ENCODE measurements around the gene HSPA1B.
"Not testable (repeated sequence)": the region's sequence is repeated elsewhere in the genome, so short reads cannot be mapped to it uniquely, and the experiment has no call there.

HSPA1B gene

GRCh38 chr6:31827286-31828079 is at the start of gene HSPA1B:
Gene HSPA1B, plus strand, starts transcription at chr6:31827738. Its CDS starts 213 bp downstream, at chr6:31827951.
- DNase-seq (ENCODE audit: low read depth): peak; percentile 100

DNA sequence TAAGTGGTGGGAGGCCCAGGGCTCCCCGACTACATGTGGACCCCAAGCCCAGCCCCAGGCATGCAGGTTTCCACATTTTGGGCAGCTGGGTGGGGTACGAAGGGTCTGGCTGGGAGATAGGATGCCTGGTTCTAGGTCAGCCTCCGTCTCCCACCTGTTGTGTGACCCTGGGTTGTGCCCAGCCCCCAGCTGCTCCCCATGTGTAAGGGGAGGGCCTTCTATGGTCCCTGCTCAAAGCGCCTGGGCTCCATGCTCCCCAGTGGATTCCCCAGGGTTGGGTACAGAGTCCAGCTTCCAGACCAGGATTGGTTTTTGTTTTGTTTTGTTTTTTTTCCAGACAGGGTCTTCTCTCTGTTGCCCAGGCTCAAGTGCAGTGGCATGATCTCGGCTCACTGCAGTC is 49.3 kb upstream of the HSPA1B start:
- no peak for DNase-seq (ENCODE audit: low read depth)

DNA sequence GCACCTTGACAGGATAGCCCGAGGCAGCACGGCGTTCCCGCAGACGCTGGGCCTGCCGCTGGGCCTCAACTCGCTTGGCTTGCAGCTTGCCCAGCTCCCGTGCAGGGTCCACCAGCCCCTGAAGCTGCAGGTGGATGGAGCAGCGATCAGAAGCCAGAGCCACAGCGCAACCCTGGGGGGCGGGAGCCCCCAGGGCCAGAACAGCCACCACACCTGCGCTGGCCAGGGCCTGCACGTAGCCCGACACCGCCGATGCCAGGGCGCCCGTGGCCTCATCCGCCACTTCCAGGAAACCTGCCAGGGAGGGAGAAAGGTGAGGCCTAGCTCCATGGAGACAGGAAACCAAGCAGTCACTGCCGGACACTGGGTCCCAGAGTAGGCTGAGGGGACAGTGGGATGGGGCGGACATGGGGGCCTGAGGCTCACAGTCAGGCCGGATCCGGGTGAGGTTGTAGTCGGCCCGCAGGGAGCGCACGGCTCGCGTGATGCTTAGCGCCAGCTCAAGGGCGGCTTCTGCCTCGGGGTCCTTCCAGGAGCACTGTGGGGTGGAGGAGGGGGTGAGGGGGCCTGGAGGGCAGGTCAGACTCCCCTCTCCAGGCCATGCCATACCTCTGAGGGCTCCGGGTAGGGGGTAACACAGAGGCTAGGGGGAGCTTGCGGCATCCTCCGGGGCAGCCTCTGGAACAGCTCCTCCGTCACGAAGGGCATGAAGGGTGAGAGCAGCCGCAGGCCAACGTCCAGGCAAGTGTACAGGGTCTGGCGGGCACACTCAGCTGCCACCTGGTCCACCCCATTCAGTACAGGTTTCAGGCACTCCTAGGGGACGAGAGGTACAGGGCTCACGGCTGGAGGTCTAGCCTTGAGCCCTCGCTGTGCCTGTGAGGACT is 48.3 kb upstream of the HSPA1B start:
- DNase-seq (ENCODE audit: low read depth): no peak

DNA sequence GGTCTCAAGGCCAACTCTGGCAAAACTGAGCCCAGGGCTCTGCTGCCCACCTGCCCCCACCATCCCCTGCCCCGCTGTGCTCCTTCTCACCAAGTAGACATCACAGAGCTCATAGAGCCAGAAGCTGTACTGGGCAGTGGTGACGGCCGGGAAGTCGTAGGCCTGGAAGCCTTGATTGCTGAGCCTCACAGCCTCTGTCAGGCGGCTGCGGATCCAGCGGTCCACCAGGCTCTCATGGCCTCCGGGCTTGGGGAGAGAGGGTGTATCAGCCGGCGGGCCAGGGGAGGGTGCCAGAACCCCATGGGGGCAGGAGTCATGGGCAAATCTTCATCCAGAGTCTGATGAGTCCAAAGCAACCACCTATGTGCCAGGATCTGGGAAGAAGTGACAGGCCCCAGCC is 47.6 kb upstream of the HSPA1B start:
- DNase-seq (ENCODE audit: low read depth): no peak

- DNase-seq (ENCODE audit: low read depth): no peak
Observed at GRCh38 chr6:31780507-31781243, 46.9 kb upstream of the HSPA1B start.

- no peak for DNase-seq (ENCODE audit: low read depth)
Observed at GRCh38 chr6:31781244-31782125, 46.1 kb upstream of the HSPA1B start.

GRCh38 chr6:31782126-31782855 is 45.2 kb upstream of the HSPA1B start:
- DNase-seq (ENCODE audit: low read depth): no peak

GRCh38 chr6:31784098-31784925 is 43.2 kb upstream of the HSPA1B start:
- DNase-seq (ENCODE audit: low read depth): no peak

GRCh38 chr6:31785475-31785874 is 42.1 kb upstream of the HSPA1B start:
- DNase-seq (ENCODE audit: low read depth): no peak

GRCh38 chr6:31791324-31792089 is 36.0 kb upstream of the HSPA1B start:
- DNase-seq (ENCODE audit: low read depth): no peak

GRCh38 chr6:31792090-31792374 is 35.5 kb upstream of the HSPA1B start:
- no peak for DNase-seq (ENCODE audit: low read depth)

DNA sequence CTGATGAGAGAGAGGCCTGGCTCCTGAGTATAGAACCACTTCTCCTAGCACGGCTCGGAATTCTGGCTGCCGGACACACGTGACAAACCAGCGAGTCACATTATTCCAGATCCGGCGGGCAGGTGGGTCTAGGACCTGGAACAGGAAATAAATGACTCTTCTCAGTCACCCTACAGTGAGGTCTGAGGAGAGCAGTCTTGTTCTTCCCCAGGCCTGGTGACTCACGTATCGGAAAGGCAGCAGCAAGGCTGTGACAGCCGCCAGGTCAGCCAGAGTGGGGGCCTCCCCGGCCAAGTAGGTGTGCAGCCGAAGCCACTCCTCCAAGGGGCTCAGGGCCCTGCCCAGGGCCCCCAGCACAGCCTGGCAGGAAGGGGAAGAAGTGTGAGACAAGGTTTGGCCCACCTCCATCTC is 34.8 kb upstream of the HSPA1B start:
- no peak for DNase-seq (ENCODE audit: low read depth)

DNA sequence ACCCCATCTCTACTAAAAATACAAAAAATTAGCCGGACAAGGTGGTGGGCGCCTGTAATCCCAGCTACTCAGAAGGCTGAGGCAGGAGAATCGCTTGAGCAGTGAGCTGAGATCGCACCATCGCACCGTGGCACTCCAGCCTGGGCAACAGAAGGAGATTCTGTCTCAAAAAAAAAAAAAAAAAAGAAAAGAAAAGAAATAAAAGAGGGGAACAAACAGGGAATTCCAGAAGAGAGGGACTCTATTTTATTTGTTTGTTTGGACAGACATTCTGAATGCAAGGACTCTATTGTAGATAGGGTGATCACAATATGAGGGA is 33.7 kb upstream of the HSPA1B start:
- not testable (repeated sequence) for DNase-seq (ENCODE audit: low read depth)

DNA sequence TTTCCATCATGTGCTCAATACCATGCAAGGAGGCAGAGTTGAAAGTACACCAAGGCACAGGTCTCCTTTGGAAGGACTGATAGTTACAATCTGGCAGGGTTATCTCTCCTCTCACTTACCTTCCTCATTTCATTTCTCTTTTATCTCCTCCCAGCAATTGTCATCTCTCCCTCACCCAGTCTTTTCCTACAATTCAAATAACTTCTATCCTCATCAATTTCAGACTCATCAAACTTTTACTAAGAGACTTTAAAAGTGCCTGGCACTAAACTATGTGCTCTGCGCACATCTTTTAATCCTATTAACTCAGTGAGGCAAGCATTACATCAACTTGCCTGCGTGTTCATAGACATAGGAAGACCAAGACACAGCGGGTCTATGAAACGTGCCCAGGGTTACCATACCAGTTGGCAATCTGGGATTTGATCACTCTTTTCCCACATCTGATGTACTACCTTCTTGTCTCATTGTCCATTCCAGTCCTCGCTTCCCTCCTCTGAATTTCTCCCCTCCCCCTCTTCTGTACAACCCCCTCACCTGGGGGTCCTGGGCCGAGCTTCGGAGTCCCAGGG is 33.2 kb upstream of the HSPA1B start:
- DNase-seq (ENCODE audit: low read depth): no peak

DNA sequence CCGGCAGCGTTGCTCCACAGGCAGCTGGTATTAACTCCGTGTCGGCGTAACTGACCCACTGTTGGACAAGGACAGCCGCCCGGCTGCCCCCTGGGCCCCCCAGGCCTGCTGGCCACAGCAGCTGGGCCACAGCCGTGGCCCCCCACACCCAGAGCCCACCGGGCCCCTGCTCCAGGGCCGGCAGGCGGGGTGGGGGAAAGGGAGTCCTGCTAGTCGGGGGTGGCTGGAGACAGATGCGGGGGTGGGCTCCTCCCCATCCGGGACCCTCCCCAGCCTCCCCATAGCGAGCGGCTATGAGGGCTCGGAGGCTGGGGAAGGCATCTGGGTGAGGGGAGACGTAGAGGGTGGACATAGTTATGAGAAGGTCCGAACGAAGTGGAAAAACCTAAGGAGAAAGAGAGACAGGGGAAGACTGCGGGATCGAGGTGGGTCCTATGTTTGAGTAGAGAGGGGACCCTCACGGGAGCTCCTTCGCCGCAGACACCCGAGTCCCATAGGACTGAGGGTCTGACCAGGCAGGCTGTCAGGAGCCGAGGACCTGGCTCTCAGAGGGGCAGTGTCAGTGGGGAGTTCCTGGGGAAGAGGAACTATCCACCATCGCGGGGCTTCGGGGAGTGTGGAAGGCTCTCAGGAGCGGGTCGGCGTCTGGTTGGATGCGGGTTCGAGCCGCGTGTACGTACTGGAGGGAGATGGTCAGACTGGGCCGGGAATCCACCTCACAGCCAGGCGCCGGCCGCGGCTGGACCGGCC is 32.5 kb upstream of the HSPA1B start:
- DNase-seq (ENCODE audit: low read depth): no peak

GRCh38 chr6:31795616-31796298 is 31.8 kb upstream of the HSPA1B start, which contains the start of gene VARS1:
Gene VARS1, minus strand, starts transcription at chr6:31795752. Its CDS starts 535 bp downstream, at chr6:31795217.
- DNase-seq (ENCODE audit: low read depth): no peak

- DNase-seq (ENCODE audit: low read depth): no peak
Observed at GRCh38 chr6:31796993-31797385, 30.5 kb upstream of the HSPA1B start.

DNA sequence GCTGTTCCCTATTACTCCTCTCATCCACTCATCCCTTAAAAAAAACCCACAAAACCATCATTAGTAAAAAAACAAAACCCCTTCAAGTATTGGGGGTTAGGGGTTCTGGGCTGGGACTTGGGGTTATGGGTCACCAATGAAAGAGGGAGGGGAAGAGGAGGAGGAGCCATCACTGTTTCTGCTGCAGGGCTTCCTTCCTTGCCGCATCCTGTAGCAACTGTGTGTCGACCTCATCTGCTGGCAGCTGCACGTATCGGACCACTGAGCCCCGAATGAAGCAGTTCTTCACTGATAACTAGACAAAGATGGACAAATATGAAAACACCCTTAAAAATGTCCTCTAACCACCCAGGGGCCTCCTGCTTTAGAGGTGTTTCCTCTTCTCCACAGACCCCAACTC is 29.9 kb upstream of the HSPA1B start:
- no peak for DNase-seq (ENCODE audit: low read depth)
